Amniotic epithelial cell (primary cell): ENCODE results near the gene CELF2.
"Not testable (repeated sequence)": the region's sequence is repeated elsewhere in the genome, so short reads cannot be mapped to it uniquely, and the experiment has no call there.

ENCODE experiments used
- DNase-seq: peaks from one replicate; pipeline ENCODE4 v3.0.0-alpha.2; 2010; ENCODE audit warnings: low read depth

Gene CELF2

GRCh38 chr10:11330383-11331045 lies 312.8 kb downstream of the CELF2 start:
- no peak for DNase-seq

GRCh38 chr10:11331046-11331577 lies 313.4 kb downstream of the CELF2 start:
- no peak for DNase-seq

- no peak for DNase-seq
Measured at GRCh38 chr10:11331726-11332125, 314.1 kb downstream of the CELF2 start.

GRCh38 chr10:11332846-11333245 lies 315.2 kb downstream of the CELF2 start:
- no peak for DNase-seq

GRCh38 chr10:11334436-11334835 lies 316.8 kb downstream of the CELF2 start:
- DNase-seq: no peak

- peak; percentile 57 for DNase-seq
Measured at GRCh38 chr10:11335167-11335652, 317.5 kb downstream of the CELF2 start.

- no peak for DNase-seq
Measured at GRCh38 chr10:11335881-11336430, 318.3 kb downstream of the CELF2 start.

GRCh38 chr10:11336722-11337162 lies 319.1 kb downstream of the CELF2 start:
- no peak for DNase-seq

- DNase-seq: no peak
Measured at GRCh38 chr10:11337516-11337915, 319.8 kb downstream of the CELF2 start.

- DNase-seq: no peak
Measured at GRCh38 chr10:11338160-11338844, 320.6 kb downstream of the CELF2 start.

- no peak for DNase-seq
Measured at GRCh38 chr10:11339013-11339412, 321.3 kb downstream of the CELF2 start.

- no peak for DNase-seq
Measured at GRCh38 chr10:11339660-11340059, 322.0 kb downstream of the CELF2 start.

- no peak for DNase-seq
Measured at GRCh38 chr10:11341283-11341960, 323.8 kb downstream of the CELF2 start.

GRCh38 chr10:11344081-11344480 lies 326.4 kb downstream of the CELF2 start:
- DNase-seq: no peak

- DNase-seq: no peak
Measured at GRCh38 chr10:11344550-11344949, 326.9 kb downstream of the CELF2 start.

GRCh38 chr10:11345224-11346054 lies 327.8 kb downstream of the CELF2 start:
- DNase-seq: no peak

- DNase-seq: not testable (repeated sequence)
Measured at GRCh38 chr10:11347580-11347979, 329.9 kb downstream of the CELF2 start.

- DNase-seq: no peak
Measured at GRCh38 chr10:11351801-11352200, 334.1 kb downstream of the CELF2 start.

- no peak for DNase-seq
Measured at GRCh38 chr10:11353006-11353896, 335.6 kb downstream of the CELF2 start.

- no peak for DNase-seq
Measured at GRCh38 chr10:11354823-11355222, 337.2 kb downstream of the CELF2 start.
